ENCODE results near the gene PLPPR2. TPM values are rescaled to one million over a fixed set of nuclear protein-coding genes. Genes with fewer than 3 reads are reported as not detected.

The PLPPR2 gene
- total RNA-seq, 1 donor from 2014 or later = 7.9 TPM

DNA sequence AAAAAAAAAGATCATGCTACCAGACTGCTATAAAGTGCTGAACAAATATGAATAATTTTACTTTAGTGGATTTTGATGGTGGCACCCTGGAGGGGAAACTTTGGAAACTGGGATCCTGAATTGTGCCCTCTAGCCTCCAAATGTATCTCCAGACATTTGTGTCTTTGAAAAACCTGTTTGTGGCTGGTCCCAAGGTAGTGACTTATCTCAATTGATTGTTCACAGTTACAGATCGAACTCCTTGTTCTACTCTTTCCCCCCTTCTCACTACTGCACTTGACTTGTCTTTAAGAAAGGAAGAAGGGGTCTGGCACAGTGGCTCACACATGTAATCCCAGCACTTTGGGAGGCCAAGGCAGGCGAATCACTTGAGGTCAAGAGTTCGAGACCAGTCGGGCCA is 53.4 kb downstream of the PLPPR2 start:
- no peak overlapping the region for H3K4me3 Mint-ChIP-seq (ENCODE audit: low read depth)
- H3K9me3 Mint-ChIP-seq (ENCODE audit: low read depth) = no peaks in the 10 kb centered on the region
- no peak for DNase-seq (ENCODE audit: low spot score, unreplicated experiment)
- no peak overlapping the region for H3K27ac Mint-ChIP-seq
- no peaks in the 10 kb centered on the region for H3K4me1 Mint-ChIP-seq (ENCODE audit: low read depth)
- TF ChIP-seq, protein P1, sequence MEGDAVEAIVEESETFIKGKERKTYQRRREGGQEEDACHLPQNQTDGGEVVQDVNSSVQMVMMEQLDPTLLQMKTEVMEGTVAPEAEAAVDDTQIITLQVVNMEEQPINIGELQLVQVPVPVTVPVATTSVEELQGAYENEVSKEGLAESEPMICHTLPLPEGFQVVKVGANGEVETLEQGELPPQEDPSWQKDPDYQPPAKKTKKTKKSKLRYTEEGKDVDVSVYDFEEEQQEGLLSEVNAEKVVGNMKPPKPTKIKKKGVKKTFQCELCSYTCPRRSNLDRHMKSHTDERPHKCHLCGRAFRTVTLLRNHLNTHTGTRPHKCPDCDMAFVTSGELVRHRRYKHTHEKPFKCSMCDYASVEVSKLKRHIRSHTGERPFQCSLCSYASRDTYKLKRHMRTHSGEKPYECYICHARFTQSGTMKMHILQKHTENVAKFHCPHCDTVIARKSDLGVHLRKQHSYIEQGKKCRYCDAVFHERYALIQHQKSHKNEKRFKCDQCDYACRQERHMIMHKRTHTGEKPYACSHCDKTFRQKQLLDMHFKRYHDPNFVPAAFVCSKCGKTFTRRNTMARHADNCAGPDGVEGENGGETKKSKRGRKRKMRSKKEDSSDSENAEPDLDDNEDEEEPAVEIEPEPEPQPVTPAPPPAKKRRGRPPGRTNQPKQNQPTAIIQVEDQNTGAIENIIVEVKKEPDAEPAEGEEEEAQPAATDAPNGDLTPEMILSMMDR (IDR thresholded peaks at IDR 0.05; ENCODE audit: unreplicated experiment) = no peak
- peaks cover 14% of the 10 kb centered on the region for H3K36me3 Mint-ChIP-seq (ENCODE audit: insufficient read depth)
- H3K27me3 Mint-ChIP-seq = no peaks in the 10 kb centered on the region

DNA sequence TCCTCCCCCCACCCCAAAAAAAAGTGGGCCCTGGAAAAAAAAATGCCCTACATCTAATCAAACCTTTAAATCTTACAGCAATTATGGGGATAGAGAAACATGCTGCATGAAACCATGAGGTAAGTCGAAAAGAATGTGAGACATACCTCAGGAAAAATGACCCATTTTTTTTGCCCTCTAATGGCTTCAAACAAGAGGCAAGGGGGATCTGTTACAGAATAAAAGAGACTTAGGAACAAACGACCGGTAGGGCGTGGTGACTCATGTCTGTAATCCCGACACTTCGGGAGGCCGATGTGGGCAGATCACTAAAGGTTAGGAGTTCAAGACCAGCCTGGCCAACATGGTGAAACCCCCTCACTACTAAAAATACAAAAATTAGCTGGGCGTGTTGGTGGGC is 55.5 kb downstream of the PLPPR2 start:
- H3K36me3 Mint-ChIP-seq (ENCODE audit: insufficient read depth) = peaks cover 12% of the 10 kb centered on the region
- no peaks in the 10 kb centered on the region for H3K27me3 Mint-ChIP-seq
- DNase-seq (ENCODE audit: low spot score, unreplicated experiment) = no peak
- no peaks in the 10 kb centered on the region for H3K4me1 Mint-ChIP-seq (ENCODE audit: low read depth)
- H3K4me3 Mint-ChIP-seq (ENCODE audit: low read depth) = no peak overlapping the region
- no peaks in the 10 kb centered on the region for H3K9me3 Mint-ChIP-seq (ENCODE audit: low read depth)
- H3K27ac Mint-ChIP-seq = no peak overlapping the region
- TF ChIP-seq, protein P1 (IDR thresholded peaks at IDR 0.05; ENCODE audit: unreplicated experiment) = no peak

DNA sequence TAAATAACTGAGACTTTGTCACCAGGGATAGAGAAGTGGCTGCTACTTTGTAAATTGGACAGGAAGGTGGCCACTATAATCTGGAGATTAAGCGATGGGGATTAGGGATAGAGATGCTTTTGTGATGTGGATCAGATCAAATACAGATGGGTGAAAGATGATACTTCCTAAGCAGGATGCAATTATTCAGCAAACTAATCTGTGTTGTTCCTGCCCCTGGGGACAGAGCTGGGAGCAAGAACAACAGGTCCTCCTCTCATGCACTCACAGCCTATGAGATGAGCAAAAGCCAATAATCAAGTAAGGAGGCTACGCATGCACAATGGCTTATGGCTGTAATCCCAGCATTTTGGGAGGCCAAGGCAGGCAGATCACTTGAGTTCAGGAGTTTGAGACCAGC is 59.3 kb downstream of the PLPPR2 start:
- H3K27me3 Mint-ChIP-seq = no peaks in the 10 kb centered on the region

More for the DNA sequence above, 59.3 kb downstream of the PLPPR2 start:
- Mint-ChIP-seq H3K36me3 (ENCODE audit: insufficient read depth) (peaks cover 9% of the 10 kb centered on the region), H3K4me3 (ENCODE audit: low read depth) (no peak overlapping the region), H3K9me3 (ENCODE audit: low read depth) (no peaks in the 10 kb centered on the region), H3K4me1 (ENCODE audit: low read depth) (peaks cover 3% of the 10 kb centered on the region), H3K27ac (no peak overlapping the region)
- no peak for DNase-seq (ENCODE audit: low spot score, unreplicated experiment)
- TF ChIP-seq, protein P1 (IDR thresholded peaks at IDR 0.05; ENCODE audit: unreplicated experiment) = no peak

Other genes with a start within 250 kb of the PLPPR2 start
- 22.8 and 24.3 TPM in 2 replicates for gene SPC24, start 199.7 kb upstream of the PLPPR2 start, total RNA-seq
- gene KANK2, start 157.9 kb upstream of the PLPPR2 start, total RNA-seq = 27.6 and 29.1 TPM in 2 replicates
- not detected in 2 replicates for gene ANGPTL8, start 115.8 kb upstream of the PLPPR2 start, total RNA-seq
- gene DOCK6, start 92.9 kb upstream of the PLPPR2 start, total RNA-seq = 88.0 and 89.1 TPM in 2 replicates
- gene TSPAN16, start 59.3 kb upstream of the PLPPR2 start, total RNA-seq = not detected in 2 replicates
- 40.7 and 43.9 TPM in 2 replicates for gene RAB3D, start 15.8 kb upstream of the PLPPR2 start, total RNA-seq
- gene TMEM205, start 9.2 kb upstream of the PLPPR2 start, total RNA-seq = 49.8 and 51.1 TPM in 2 replicates
- 25.0 and 27.6 TPM in 2 replicates for gene CCDC159, start 8.9 kb upstream of the PLPPR2 start, total RNA-seq
- 3.2 and 3.3 TPM in 2 replicates for gene SWSAP1, start 19.2 kb downstream of the PLPPR2 start, total RNA-seq
- 53.6 and 56.7 TPM in 2 replicates for gene EPOR, start 28.9 kb downstream of the PLPPR2 start, total RNA-seq
- gene RGL3, start 63.9 kb downstream of the PLPPR2 start, total RNA-seq = 266 and 284 TPM in 2 replicates
- gene ODAD3, start 79.7 kb downstream of the PLPPR2 start, total RNA-seq = 1.8 and 2.2 TPM in 2 replicates
- 409 and 437 TPM in 2 replicates for gene PRKCSH, start 80.2 kb downstream of the PLPPR2 start, total RNA-seq
- 0.87 and 1.4 TPM in 2 replicates for gene ELAVL3, start 125.6 kb downstream of the PLPPR2 start, total RNA-seq
- 17.6 and 21.8 TPM in 2 replicates for gene ZNF653, start 150.4 kb downstream of the PLPPR2 start, total RNA-seq
- gene ECSIT, start 173.7 kb downstream of the PLPPR2 start, total RNA-seq = 36.1 and 38.5 TPM in 2 replicates
- 3.2 and 9.0 TPM in 2 replicates for gene CNN1, start 183.4 kb downstream of the PLPPR2 start, total RNA-seq
- gene ELOF1, start 203.8 kb downstream of the PLPPR2 start, total RNA-seq = 48.7 and 56.5 TPM in 2 replicates
- 1.6 and 2.7 TPM in 2 replicates for gene ACP5, start 222.2 kb downstream of the PLPPR2 start, total RNA-seq
- gene ZNF627, start 242.1 kb downstream of the PLPPR2 start, total RNA-seq = 31.9 and 33.6 TPM in 2 replicates

Data from progenitor cell of endocrine pancreas (in vitro differentiated cells).